ENCODE measurements around the gene SPATA19. TPM values are rescaled to one million over a fixed set of nuclear protein-coding genes. Genes with fewer than 3 reads are reported as not detected.

Gene SPATA19
- total and polyA plus RNA-seq, 2 of the 4 experiments (the other 2 are of a cell fraction), result not detected

DNA sequence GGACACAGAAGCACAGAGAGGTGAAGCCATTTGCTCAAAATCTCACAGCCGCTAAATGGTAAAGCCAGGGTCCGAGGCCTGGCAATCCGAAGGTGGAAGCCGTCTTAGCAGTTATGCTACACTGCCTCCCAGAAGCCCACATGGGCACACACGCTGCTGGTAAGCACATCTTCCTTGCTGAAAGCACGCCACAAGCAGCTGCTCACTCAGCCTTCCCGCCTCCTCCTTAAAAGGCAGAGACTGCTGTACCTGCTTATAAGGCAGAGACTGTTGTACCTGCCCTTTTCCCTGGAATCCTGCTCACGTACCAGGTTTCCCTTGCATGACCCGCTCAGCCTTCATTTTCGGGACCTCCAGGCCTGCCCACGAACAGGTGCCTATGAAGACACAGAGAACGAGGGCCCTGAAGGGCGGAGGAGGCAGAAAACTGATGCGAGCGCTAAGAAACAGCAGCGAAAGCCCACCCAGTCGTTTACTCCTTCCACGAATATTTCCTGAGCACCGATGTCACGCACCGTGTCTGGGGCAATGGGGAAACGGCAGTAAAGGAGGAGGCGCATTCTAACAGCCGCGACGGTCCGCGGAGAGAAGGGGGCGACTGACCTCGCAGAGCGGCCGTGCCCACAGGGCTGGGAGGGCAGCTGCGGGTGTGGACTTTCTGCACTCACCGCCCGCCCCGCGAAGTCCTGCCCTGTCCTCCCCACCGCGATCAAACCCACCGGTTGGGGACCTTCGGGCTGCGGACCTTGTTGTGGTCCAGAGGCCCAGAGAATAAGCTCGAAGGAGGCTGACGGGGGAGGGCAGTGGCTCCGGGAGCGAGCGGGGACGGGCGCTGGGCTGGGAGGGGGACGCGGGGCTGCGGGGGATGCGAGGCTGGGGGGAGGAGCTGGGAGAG, 13.0 kb downstream of the SPATA19 start:
- H4K5ac ChIP-seq (ENCODE audit: low read depth, low read length), result no peak overlapping the region
- dilution Hi-C loops (cut with HindIII; ENCODE audit: low sequenced_read_pairs, unreplicated experiment), result no loop called here
- H3K14ac ChIP-seq (replicated peaks; ENCODE audit: low read depth, low read length), result no peak overlapping the region
- intact Hi-C loops (cut with micrococcal nuclease), result no loop called here
- H2AFZ ChIP-seq (replicated peaks; ENCODE audit: low read length, poor library complexity), result no peak overlapping the region
- no peak overlapping the region for H3K4me2 ChIP-seq (ENCODE audit: low read depth, low read length)
- in situ Hi-C loops (cut with MboI; ENCODE audit: low sequenced_read_pairs), result no loop called here
- no peak overlapping the region for H2AK9ac ChIP-seq (replicated peaks; ENCODE audit: low read depth, low read length, poor library complexity)
- H3K27me3 ChIP-seq (ENCODE audit: control insufficient read depth, insufficient read depth, low read length), result no peaks in the 10 kb centered on the region
- H2AK5ac ChIP-seq (ENCODE audit: low read depth, low read length), result no peak overlapping the region
- no peak overlapping the region for H4K91ac ChIP-seq (ENCODE audit: insufficient read depth, low read depth, low read length)
- no peaks in the 10 kb centered on the region for H3K79me1 ChIP-seq (ENCODE audit: low read depth in 1 of 2, low read length in 2 of 2)
- H2BK15ac ChIP-seq (ENCODE audit: low read depth, low read length), result no peak overlapping the region
- no peaks in the 10 kb centered on the region for H3K4me1 ChIP-seq (ENCODE audit: control insufficient read depth, insufficient read depth, low read length)
- no peak overlapping the region for H2BK120ac ChIP-seq (ENCODE audit: low read depth, low read length)
- 82% methylated on average over 21 of the region's 53 CpGs; no CpG with 5 or more reads in 1 of the 2 experiments for WGBS, 2 experiments (ENCODE audit: extremely low coverage in 2 of 2, insufficient read length in 1 of 2)
- no peak overlapping the region for H4K8ac ChIP-seq (ENCODE audit: low read depth in 2 of 2, low read length in 2 of 2)
- no peak overlapping the region for H2BK5ac ChIP-seq (ENCODE audit: low read depth, low read length, poor library complexity, severe bottlenecking)
- no peak overlapping the region for H3K4ac ChIP-seq (ENCODE audit: low read depth, low read length)
- H3K9ac ChIP-seq (ENCODE audit: low read depth, low read length), result no peak overlapping the region
- no peaks in the 10 kb centered on the region for H3K9me1 ChIP-seq (ENCODE audit: insufficient read depth, low read length)
- no peaks in the 10 kb centered on the region for H3K36me3 ChIP-seq (ENCODE audit: control insufficient read depth, insufficient read depth, low read length)
- H4K20me1 ChIP-seq (ENCODE audit: insufficient read depth, low read length), result no peaks in the 10 kb centered on the region
- ATAC-seq (ENCODE audit: low read depth) (no peak), DNase-seq (no peak)
- no peak overlapping the region for H3K23ac ChIP-seq (ENCODE audit: low read depth, low read length)
- H3K18ac ChIP-seq (ENCODE audit: low read depth, low read length), result no peak overlapping the region
- no peak overlapping the region for H2BK20ac ChIP-seq (ENCODE audit: low read depth, low read length)
- H3K27ac ChIP-seq (ENCODE audit: insufficient read depth, low read length), result no peak overlapping the region
- no peak overlapping the region for H3K4me3 ChIP-seq (ENCODE audit: insufficient read depth, low read depth, low read length)
- no peak overlapping the region for H3K56ac ChIP-seq (ENCODE audit: extremely low read depth, insufficient read depth, low read length)
- ChIA-PET CTCF (no interaction called here), POLR2A (ENCODE audit: unreplicated experiment) (no interaction called here)
- peaks cover 56% of the 10 kb centered on the region for H3K9me3 ChIP-seq (ENCODE audit: control insufficient read depth, insufficient read depth, low read length)
- BruUV-seq (replicated peaks), result no TSS peak
- no peak for TF ChIP-seq MAZ (IDR thresholded peaks at IDR 0.05; ENCODE audit: borderline replicate concordance, low read depth, low read length)
- TF ChIP-seq MAFK (IDR thresholded peaks at IDR 0.05; ENCODE audit: low read depth, low read length), result no peak
- TF ChIP-seq, protein P1, sequence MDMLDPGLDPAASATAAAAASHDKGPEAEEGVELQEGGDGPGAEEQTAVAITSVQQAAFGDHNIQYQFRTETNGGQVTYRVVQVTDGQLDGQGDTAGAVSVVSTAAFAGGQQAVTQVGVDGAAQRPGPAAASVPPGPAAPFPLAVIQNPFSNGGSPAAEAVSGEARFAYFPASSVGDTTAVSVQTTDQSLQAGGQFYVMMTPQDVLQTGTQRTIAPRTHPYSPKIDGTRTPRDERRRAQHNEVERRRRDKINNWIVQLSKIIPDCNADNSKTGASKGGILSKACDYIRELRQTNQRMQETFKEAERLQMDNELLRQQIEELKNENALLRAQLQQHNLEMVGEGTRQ (IDR thresholded peaks at IDR 0.05; ENCODE audit: low read depth, low read length), result no peak
- TF ChIP-seq FOS (IDR thresholded peaks at IDR 0.05; ENCODE audit: low read depth, low read length), result no peak
- TF ChIP-seq MXI1 (IDR thresholded peaks at IDR 0.05; ENCODE audit: borderline replicate concordance, low read depth, low read length), result no peak
- TF ChIP-seq CEBPB (IDR thresholded peaks at IDR 0.05; ENCODE audit: low read depth, low read length), result no peak
- TF ChIP-seq, protein P2, sequence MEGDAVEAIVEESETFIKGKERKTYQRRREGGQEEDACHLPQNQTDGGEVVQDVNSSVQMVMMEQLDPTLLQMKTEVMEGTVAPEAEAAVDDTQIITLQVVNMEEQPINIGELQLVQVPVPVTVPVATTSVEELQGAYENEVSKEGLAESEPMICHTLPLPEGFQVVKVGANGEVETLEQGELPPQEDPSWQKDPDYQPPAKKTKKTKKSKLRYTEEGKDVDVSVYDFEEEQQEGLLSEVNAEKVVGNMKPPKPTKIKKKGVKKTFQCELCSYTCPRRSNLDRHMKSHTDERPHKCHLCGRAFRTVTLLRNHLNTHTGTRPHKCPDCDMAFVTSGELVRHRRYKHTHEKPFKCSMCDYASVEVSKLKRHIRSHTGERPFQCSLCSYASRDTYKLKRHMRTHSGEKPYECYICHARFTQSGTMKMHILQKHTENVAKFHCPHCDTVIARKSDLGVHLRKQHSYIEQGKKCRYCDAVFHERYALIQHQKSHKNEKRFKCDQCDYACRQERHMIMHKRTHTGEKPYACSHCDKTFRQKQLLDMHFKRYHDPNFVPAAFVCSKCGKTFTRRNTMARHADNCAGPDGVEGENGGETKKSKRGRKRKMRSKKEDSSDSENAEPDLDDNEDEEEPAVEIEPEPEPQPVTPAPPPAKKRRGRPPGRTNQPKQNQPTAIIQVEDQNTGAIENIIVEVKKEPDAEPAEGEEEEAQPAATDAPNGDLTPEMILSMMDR (conservative IDR thresholded peaks at IDR 0.05; ENCODE audit: low read depth, low read length), result no peak
- TF ChIP-seq CHD1 (IDR thresholded peaks at IDR 0.05; ENCODE audit: low read depth, low read length), result no peak
- TF ChIP-seq SMC3 (IDR thresholded peaks at IDR 0.05; ENCODE audit: low read depth, low read length), result no peak
- TF ChIP-seq NFE2L2 (IDR thresholded peaks at IDR 0.05; ENCODE audit: low read depth, low read length), result no peak
- no peak for TF ChIP-seq RCOR1 (IDR thresholded peaks at IDR 0.05; ENCODE audit: insufficient replicate concordance, low read length)
- no peak for TF ChIP-seq RAD21 (IDR thresholded peaks at IDR 0.05; ENCODE audit: low read length)
- TF ChIP-seq RFX5 (IDR thresholded peaks at IDR 0.05; ENCODE audit: low read depth, low read length), result no peak
- TF ChIP-seq BHLHE40 (IDR thresholded peaks at IDR 0.05; ENCODE audit: low read depth, low read length), result no peak
- no peak for TF ChIP-seq POLR2A (IDR thresholded peaks at IDR 0.05; ENCODE audit: low read depth, low read length)
